Measurements from ENCODE around the gene FAM78A.
"Not testable (repeated sequence)": the region's sequence is repeated elsewhere in the genome, so short reads cannot be mapped to it uniquely, and the experiment has no call there.

The FAM78A gene

DNA sequence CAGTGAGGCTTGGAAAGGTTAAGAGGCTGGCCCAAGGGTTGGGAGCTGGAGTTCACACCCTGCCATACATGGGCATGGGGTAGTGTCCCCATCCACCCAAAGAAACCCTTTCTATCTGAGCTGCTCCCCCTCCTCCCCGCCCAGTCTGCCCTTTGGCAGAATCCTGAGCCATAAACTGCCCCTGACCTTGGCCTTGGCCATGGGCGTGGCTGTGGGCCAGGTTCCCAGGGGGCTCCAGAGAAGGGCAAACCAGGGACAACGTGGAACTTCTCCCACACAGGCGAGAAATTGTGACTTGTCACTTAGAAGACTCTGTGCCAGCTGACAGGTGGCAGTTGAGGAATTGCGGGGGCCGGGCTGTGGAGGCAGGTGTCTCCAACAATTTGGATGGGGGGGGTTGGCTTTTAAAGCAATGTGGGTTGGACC lies 4.8 kb downstream of the FAM78A start:
- peak overlapping the region; percentile 10; the same call in 1 of the 2 replicates for H3K4me3 ChIP-seq (ENCODE audit: low read length)
- no peak for TF ChIP-seq ZNF274 (IDR thresholded peaks at IDR 0.05; ENCODE audit: low read depth, low read length)

DNA sequence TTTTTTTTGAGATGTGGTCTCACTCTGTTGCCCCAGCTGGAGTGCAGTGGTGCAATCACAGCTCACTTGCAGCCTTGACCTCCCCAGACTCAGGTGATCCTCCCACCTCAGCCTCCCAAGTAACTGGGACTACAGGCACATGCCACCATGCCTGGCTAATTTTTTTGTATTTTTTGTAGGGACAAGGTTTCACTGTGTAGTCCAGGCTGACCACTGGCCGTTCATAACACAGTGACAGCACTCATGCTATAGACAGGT lies 5.4 kb downstream of the FAM78A start:
- H3K4me3 ChIP-seq (ENCODE audit: low read length): peak overlapping the region; percentile 10; the same call in 1 of the 2 replicates

DNA sequence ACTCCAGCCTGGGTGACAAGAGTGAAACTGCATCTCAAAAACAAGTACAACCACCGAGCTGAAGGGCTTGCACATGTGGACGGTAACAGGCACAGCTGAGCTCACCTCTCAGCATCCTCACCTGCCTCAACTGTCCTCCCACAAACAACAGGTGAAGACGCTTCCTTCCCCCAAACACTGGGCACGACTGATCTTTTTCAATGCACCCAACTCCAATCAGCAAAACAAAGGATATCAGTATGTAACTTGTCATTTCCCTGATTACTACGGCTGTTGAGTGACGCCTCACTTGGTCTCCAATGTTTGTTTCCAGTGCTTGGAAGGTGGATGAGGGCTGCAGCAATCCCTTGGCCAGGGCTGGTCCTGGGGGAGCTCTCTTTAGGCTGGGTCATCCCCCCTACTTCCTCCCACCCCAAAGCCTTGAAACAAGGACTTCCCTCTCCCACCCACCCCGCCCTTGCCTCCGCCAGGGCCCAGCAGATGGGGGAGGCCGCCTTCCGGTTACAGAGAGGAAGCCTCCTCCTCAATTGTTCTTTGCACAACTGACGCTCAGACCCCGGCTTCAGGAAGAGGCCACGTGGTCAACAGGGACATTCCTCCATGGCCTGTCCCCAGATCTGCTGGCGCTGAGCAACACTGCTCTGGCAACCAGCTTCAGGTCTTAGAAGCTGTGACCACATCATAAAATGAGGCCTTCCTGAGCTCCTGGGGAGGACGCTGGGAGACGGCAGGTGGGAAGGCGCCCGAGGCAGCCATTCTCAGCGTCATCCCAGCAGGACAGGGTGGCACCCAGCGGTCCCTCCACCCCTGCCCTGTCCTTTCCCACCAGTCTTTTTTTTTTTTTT lies 5.9 kb downstream of the FAM78A start:
- no peak for TF ChIP-seq ZNF274 (IDR thresholded peaks at IDR 0.05; ENCODE audit: low read depth, low read length)
- peak overlapping the region; percentile 10; the same call in 1 of the 2 replicates for H3K4me3 ChIP-seq (ENCODE audit: low read length)

DNA sequence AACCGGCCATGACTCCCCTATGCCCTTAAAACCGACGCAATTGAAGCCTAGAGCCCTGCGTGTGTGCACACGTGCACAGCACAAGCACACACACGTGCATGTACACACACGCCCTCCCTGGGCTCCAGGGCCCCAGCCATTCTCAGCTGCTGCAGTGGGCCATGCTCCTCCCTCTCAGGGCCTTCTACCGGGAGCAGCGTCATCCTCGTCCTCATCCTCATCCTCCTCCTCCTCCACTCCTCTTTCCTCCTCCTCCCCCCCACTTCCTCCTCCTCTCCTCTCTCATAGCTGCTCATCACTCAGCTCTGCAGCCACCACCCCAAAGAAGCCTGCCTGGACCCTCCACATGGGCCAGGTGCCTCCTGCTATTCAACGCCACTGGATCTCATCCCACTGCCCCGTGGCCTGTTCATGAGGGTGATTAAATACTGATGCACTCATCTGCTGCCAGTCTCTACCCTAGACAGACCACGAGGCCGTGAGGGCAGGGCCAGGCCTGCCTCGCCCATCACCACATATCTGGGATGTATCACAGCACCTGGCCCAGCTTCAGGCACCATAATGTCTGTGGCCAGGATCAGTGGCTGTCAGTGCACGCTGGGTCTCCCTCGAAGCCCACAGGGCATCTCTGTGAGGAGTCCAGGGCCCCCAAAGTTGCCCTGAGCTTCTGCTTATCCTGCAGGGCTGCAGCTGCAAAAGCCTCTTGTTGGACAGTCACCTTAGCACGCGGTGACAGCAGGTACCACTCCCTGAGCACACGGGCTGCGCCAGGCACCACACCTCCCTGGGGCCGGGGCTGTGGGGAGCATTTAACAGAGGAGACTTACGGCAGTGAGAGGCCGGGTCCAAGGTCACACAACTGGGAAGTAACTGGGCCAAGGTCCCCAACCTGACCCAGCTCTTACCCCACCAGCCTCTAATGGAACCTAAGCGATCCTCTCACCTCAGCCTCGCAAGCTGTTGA lies 9.8 kb downstream of the FAM78A start:
- no peak for TF ChIP-seq ZNF274 (IDR thresholded peaks at IDR 0.05; ENCODE audit: low read depth, low read length)
- no peak overlapping the region for H3K4me3 ChIP-seq (ENCODE audit: low read length)

DNA sequence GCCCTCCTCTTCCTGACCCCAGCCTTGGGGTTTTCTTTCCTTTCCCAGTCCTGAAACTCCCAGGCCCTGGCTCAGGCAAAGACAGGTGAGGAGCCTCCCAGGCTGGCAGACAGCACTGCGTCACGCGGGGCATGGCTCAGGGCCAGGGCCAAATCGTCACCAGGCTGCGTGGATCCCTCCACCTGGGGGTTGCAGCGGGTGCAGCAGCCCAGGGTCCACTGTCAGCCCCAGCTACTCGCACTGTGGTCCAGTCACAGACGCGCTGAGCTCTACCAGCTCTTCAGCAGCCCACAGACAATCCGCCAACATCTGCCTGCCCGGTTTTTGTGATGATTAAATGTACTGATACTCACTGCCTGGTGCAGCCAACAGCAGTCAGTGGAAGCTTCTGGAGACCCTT lies 12.1 kb downstream of the FAM78A start:
- H3K4me3 ChIP-seq (ENCODE audit: low read length): no peak overlapping the region
- TF ChIP-seq ZNF274 (IDR thresholded peaks at IDR 0.05; ENCODE audit: low read depth, low read length): no peak

DNA sequence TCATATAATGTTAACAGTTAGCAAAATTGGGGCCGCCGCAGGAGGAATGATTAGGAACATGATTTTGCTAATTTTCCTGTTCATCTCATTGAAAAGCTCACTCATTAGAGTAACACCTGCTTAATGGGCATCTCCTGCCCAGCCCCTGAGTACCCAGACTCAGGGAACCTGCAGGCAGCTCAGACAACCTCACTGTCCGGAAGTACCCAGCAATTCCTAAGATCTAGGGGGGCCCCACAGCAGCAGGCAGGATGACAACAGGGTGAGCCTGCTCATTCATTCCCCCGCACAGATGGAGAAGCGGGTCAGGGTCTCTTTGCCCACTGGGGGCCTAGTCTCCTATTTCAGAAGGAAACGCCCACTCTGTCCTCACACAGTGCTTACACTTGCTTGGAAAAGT lies 12.6 kb downstream of the FAM78A start:
- no peak overlapping the region for H3K4me3 ChIP-seq (ENCODE audit: low read length)
- TF ChIP-seq ZNF274 (IDR thresholded peaks at IDR 0.05; ENCODE audit: low read depth, low read length): no peak

DNA sequence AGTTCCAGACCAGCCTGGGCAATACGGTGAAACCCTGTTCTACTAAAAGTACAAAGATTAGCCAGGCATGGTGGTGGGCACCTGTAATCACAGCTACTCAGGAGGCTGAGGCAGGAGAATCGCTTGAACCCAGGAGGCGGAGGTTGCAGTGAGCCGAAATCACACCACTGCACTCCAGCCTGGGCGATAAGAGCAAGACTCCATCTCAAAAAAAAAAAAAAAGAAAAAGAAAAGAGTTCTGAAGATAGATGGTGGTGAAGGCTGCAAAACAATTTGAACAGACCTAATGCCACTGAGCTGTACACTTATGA lies 13.3 kb downstream of the FAM78A start:
- not testable (repeated sequence) for H3K4me3 ChIP-seq (ENCODE audit: low read length)

DNA sequence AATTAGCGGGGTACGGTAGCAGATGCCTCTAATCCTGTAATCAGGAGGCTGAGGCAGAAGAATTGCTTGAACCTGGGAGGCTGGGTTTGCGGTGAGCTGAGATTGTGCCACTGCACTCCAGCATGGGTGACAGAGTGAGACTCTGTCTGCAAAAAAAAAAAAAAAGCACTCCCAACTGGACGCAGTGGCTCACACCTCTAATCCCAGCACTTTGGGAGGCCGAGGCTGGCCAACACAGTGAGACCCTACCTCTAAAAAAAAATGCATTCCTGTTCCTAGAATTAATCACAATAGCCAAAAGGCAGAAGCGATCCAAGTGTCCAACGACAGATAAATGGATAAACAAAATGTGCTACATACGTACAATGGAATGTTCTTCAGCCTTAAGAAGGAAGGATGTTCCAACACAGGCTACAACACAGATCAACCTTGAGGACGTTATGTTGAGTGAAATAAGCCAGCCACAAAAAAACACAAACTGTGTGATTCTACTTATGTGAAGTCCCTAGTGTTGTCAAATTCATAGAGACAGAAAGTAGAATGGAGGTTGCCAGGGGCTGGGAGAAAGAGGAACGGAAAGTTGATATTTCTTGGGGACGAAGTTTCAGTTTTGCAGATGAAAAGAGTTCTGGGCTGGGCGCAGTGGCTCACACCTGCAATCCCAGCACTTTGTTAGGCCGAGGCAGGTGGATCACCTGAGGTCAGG lies 13.8 kb downstream of the FAM78A start:
- no peak overlapping the region; the same call in 1 of the 2 replicates for H3K4me3 ChIP-seq (ENCODE audit: low read length)
- TF ChIP-seq ZNF274 (IDR thresholded peaks at IDR 0.05; ENCODE audit: low read depth, low read length): no peak

DNA sequence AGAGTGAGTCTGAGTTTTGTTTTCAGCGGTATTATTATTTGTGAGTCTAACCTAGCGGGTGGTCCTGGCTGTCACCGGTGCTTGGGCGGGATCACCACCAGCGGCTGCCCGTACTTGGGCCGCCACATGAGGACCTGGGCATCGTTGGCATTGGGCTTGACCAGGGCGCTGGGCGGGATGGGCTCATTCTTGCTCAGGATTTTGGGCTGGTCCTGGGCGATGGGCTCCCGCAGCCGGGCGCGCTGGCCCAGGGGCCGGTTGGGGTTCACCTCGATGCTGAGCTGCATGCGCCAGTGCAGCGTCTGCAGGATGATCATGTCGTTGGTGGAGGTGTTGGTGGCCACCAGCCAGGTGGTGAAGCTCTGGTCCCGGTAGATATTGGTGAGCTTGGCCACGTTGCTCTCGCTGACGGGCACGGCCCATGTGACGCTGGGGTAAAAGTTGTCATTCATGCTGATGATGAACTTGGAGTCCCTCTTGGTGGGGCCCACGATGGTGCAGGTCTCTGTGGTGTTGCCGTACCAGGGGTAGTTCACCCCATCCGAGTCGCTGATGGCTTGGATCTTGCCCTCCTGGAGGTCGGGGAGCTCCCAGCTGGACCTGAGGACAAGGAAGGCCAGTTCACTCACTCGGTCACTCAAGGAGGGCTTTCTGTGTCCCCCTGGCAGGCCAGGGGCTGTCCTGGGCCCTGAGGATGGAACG lies 15.4 kb downstream of the FAM78A start:
- H3K4me3 ChIP-seq (ENCODE audit: low read length): no peak overlapping the region
- TF ChIP-seq ZNF274 (IDR thresholded peaks at IDR 0.05; ENCODE audit: low read depth, low read length): no peak

DNA sequence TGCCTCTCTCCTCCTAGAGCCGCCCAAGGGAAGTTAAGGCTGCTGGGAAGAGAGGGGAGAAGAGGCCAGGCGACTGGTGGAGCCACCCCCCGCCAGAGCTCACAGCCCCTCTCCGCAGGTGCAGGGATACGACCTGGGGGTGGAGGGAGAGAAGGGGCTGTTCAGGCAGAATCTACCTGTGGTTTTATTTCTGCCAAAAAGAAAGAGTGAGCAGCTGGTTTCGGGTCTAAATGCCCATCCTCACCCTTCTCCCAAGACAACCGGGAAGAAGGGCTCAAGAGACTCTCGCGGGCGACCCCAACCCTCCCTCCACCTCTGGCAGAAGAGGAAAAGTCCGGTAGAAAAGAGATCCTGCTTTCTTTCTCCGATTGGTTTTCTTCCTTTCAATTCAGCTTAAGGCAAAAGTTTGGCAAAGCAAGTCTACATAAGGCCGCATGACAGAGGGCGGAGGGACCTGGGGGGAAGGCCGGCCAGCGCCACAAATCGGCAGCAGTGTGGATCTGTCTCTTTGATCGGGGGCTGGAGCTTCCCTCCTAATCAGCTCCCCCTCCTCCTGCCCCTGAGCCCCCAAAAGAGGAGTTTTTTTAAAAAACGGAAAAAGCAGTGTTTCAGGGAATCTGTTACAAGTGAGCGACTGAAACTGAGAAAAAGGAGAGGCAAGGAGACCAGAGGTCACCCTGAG lies 16.3 kb downstream of the FAM78A start:
- no peak overlapping the region for H3K4me3 ChIP-seq (ENCODE audit: low read length)
- TF ChIP-seq ZNF274 (IDR thresholded peaks at IDR 0.05; ENCODE audit: low read depth, low read length): no peak

DNA sequence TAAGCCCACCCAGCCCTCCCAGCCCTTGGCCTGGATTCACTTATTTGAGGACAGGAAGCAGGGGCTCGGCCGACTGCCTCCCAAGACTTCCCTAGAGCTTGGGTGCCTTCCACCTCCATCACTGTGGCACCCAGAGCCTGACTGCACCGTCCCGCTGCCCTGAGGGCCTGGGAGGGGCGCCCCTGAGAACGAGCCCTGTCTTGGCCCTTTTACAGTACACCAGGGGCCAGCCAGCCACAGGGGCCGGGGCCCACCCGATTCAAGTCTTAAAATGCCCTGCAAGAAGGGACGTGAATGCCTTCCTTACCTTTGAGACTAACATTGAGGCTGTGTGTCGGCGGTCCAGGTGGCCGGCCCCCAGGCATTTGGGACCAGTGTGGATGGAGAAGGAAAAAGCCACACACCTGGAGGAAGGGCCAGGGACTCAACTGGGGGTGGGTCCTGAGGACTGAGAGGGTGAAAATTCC lies 16.8 kb downstream of the FAM78A start:
- no peak for TF ChIP-seq ZNF274 (IDR thresholded peaks at IDR 0.05; ENCODE audit: low read depth, low read length)
- H3K4me3 ChIP-seq (ENCODE audit: low read length): no peak overlapping the region

DNA sequence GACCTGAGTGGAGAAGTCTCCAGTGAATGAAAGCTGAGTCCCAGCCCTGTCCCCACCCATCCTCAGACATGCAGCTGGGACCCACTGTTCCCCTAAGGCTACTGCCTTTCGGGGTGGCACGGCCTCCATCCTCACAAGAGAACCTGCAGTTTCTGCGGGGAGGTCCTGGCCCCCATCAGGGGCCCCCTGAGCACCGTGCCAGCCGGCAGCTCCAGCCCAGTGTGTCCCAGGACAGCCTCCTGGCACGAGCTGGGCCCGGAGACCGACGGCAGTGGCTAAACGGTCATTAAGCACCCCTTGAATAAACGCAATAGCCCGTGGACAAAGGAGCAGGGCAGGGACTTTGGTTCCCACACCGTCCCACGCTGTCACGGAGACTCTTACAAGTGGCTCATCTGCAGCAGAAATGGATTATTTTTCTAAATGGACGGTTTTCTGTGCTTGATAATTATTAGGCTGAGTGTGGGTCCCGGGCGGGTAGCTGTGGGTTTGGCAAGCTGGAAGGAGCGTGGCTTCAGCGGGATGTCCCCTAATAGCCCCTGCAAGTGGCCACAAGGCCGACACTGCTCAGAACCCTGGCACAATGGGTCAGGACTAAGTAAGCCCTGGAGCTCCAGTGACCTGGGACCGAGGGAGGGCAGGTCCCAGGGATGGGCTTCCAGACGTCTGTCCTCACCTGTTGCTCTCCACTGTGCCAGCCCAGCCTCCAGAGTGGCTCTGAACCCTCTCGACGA lies 17.4 kb downstream of the FAM78A start:
- no peak for TF ChIP-seq ZNF274 (IDR thresholded peaks at IDR 0.05; ENCODE audit: low read depth, low read length)
- no peak overlapping the region for H3K4me3 ChIP-seq (ENCODE audit: low read length)

DNA sequence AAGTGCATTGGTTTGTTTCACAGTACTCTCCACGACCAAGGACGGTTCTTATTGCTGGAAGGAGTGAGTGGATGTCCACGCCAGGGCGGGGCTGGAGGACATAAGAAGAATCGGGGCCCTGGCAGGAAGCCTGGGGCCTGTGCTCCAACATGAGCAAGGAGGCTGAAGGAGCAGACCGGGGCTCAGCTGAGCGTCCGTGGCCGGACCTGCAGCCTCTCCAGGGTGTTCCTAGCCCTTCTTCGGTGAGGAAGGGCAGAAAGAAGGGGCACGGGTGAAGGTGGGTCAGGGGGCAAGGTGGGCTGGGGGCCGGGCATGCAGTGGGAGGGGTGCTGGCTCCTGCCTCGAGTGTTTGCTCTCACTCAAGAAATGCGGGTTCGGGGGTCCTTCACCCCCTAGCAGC lies 18.1 kb downstream of the FAM78A start:
- no peak overlapping the region for H3K4me3 ChIP-seq (ENCODE audit: low read length)
- TF ChIP-seq ZNF274 (IDR thresholded peaks at IDR 0.05; ENCODE audit: low read depth, low read length): no peak
